ENCODE measurements around the gene C1orf53.

The C1orf53 gene

DNA sequence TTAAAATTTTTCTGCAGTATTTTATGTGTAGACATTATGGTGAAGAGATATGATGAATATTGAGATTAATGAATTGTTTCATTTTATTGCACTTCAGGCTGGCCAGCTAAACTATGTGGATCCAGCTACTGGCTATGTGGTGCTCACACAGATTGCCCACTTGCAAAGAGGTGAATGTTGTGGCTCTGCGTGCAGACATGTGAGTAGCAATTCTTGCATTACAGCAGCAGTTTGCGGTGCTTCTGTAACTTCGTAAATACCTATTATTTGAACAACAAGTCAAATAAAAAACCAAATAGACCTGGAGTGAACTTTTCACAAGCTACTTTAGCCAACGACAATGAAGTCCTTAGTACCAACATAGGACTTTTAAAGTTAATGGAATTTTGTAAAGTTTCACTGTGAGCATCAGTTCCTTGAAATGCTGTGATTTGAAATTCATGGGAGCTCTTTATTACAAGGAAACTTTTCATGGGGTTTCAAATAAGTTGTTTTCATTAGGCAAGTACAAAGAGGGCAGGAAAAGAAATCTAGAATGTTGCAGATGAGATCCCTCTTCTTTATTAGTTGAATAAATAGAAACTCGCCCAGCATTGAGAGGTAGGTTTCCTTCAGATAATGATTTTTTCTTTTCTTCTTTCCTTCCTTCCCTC lies 3.4 kb downstream of the C1orf53 start:
- no peak overlapping the region for H3K4me3 ChIP-seq (ENCODE audit: control insufficient read depth, low read depth, low read length)
- DNase-seq (ENCODE audit: low read depth), result no peak
- TF ChIP-seq CTCF (IDR thresholded peaks at IDR 0.05; ENCODE audit: control insufficient read depth, insufficient read depth, low read depth, low read length, missing control alignments), result no peak

GRCh38 chr1:197907846-197908616 lies 5.6 kb downstream of the C1orf53 start:
- no peak for TF ChIP-seq CTCF (IDR thresholded peaks at IDR 0.05; ENCODE audit: control insufficient read depth, insufficient read depth, low read depth, low read length, missing control alignments)
- H3K4me3 ChIP-seq (ENCODE audit: control insufficient read depth, low read depth, low read length), result no peak overlapping the region
- no peak for DNase-seq (ENCODE audit: low read depth)

- no peak overlapping the region for H3K4me3 ChIP-seq (ENCODE audit: control insufficient read depth, low read depth, low read length)
- DNase-seq (ENCODE audit: low read depth), result no peak
- no peak for TF ChIP-seq CTCF (IDR thresholded peaks at IDR 0.05; ENCODE audit: control insufficient read depth, insufficient read depth, low read depth, low read length, missing control alignments)
These were observed 6.3 kb downstream of the C1orf53 start for GRCh38 chr1:197908716-197909220.

DNA sequence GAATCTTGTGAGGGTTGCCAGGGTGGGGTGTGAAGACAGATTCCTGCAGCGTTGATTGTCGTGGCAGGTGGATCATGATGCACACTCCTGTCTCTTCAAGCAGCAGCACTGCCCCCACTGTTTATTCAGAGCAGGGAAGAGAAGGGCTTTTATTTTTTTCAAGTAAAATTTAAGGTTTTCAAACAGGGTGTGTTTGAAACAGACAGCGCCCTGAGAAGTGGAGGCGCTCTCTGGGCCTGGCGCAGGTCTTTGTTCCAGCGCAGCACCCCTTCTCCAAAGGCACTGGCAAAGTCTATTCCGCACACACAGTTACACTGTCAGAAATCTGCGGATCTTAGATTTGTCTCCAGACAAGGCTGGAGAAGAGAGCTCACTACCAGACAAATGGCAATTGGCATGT lies 7.0 kb downstream of the C1orf53 start:
- no peak overlapping the region for H3K4me3 ChIP-seq (ENCODE audit: control insufficient read depth, low read depth, low read length)
- no peak for DNase-seq (ENCODE audit: low read depth)
- TF ChIP-seq CTCF (IDR thresholded peaks at IDR 0.05; ENCODE audit: control insufficient read depth, insufficient read depth, low read depth, low read length, missing control alignments), result no peak

DNA sequence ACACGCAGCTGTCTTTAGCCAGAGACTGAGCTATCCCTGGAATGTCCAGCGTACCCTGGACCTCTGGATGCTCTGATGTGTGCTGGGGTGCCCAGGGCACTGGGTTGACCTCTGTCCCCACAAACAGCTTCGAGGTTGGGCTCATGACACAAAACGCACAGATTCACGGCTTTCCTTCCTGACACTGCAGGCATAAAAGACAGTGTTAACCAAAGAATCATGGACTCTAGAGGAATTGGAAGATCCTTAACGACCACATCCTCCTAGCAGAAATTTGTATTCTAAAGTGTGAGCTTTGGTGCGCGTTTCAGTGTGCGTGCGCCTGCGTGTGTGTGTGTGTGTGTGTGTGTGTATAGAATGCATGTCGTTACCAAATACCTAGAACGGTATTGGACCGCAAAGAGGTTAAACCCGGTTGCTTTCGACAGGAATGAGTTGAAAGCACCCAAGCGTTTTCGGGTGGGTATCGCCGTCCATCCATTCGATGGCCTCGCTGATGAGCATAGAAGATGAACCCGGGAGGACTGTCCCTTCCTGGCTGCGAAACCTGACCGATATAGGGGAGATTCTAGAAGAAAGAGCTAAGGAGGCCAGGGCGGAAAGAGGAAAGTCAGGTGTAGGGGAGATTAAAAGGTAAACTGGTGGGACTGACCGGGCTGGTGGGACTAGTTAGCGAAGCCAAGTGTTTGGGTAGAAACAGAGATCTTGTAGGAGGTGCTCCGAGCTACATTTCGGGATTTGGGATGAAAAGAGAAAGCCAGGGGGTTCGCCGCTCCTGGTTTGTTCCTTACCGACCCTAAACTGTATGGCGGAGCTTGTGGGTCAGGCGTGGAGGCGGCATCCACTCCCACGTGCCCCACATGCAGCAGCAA lies 7.9 kb downstream of the C1orf53 start:
- peak overlapping the region; percentile 34 for H3K4me3 ChIP-seq (ENCODE audit: control insufficient read depth, low read depth, low read length)
- TF ChIP-seq CTCF (IDR thresholded peaks at IDR 0.05; ENCODE audit: control insufficient read depth, insufficient read depth, low read depth, low read length, missing control alignments), result no peak
- DNase-seq (ENCODE audit: low read depth), result no peak

- H3K4me3 ChIP-seq (ENCODE audit: control insufficient read depth, low read depth, low read length), result peak overlapping the region; percentile 34
- TF ChIP-seq CTCF (IDR thresholded peaks at IDR 0.05; ENCODE audit: control insufficient read depth, insufficient read depth, low read depth, low read length, missing control alignments), result no peak
- no peak for DNase-seq (ENCODE audit: low read depth)
These were observed 8.9 kb downstream of the C1orf53 start for GRCh38 chr1:197911111-197911856.

Measured in AG09309 (cell line).